Activated naive CD4-positive, alpha-beta T cell treated with Interleukin-2 at 50 U/mL for 16 hours (primary cell): ENCODE data around the gene LPGAT1.
"Not testable (repeated sequence)": the region's sequence is repeated elsewhere in the genome, so short reads cannot be mapped to it uniquely, and the experiment has no call there.

ENCODE experiments used
- DNase-seq: peaks from one replicate; pipeline ENCODE4 v3.0.0-alpha.2; 2020

Gene LPGAT1

GRCh38 chr1:211734359-211734758, 96.2 kb downstream of the LPGAT1 start:
- no peak for DNase-seq

- no peak for DNase-seq
Observed at GRCh38 chr1:211732293-211732980, 98.1 kb downstream of the LPGAT1 start.

GRCh38 chr1:211731456-211732292, 98.9 kb downstream of the LPGAT1 start:
- no peak for DNase-seq

- no peak for DNase-seq
Observed at GRCh38 chr1:211730347-211730746, 100.2 kb downstream of the LPGAT1 start.

GRCh38 chr1:211729238-211729637, 101.3 kb downstream of the LPGAT1 start:
- no peak for DNase-seq

- no peak for DNase-seq
Observed at GRCh38 chr1:211726467-211726995, 104.0 kb downstream of the LPGAT1 start.

GRCh38 chr1:211724687-211725196, 105.8 kb downstream of the LPGAT1 start:
- no peak for DNase-seq

- no peak for DNase-seq
Observed at GRCh38 chr1:211723273-211723672, 107.3 kb downstream of the LPGAT1 start.

- no peak for DNase-seq
Observed at GRCh38 chr1:211722277-211723175, 108.0 kb downstream of the LPGAT1 start.

- not testable (repeated sequence) for DNase-seq
Observed at GRCh38 chr1:211716555-211716954, 114.0 kb downstream of the LPGAT1 start.

GRCh38 chr1:211715971-211716370, 114.6 kb downstream of the LPGAT1 start:
- no peak for DNase-seq

- no peak for DNase-seq
Observed at GRCh38 chr1:211714154-211714553, 116.4 kb downstream of the LPGAT1 start.

GRCh38 chr1:211713231-211713630, 117.3 kb downstream of the LPGAT1 start:
- no peak for DNase-seq

GRCh38 chr1:211711315-211711705, 119.3 kb downstream of the LPGAT1 start:
- DNase-seq, result no peak

- DNase-seq, result no peak
Observed at GRCh38 chr1:211710566-211711314, 119.8 kb downstream of the LPGAT1 start.

- DNase-seq, result no peak
Observed at GRCh38 chr1:211708926-211709325, 121.6 kb downstream of the LPGAT1 start.

- no peak for DNase-seq
Observed at GRCh38 chr1:211708006-211708405, 122.6 kb downstream of the LPGAT1 start.

- DNase-seq, result no peak
Observed at GRCh38 chr1:211705467-211706091, 125.0 kb downstream of the LPGAT1 start.

GRCh38 chr1:211704543-211704942, 126.0 kb downstream of the LPGAT1 start:
- no peak for DNase-seq

- no peak for DNase-seq
Observed at GRCh38 chr1:211703812-211704537, 126.6 kb downstream of the LPGAT1 start.

- no peak for DNase-seq
Observed at GRCh38 chr1:211701733-211702132, 128.8 kb downstream of the LPGAT1 start.
